HEK293T (cell line): ENCODE results near the gene LIPC.

Experiments
- CTCF ChIA-PET: fragments of 350-600 bp; formaldehyde crosslinking; extraction: SDS; loops from one replicate; lab custom pipeline; 2021; ENCODE audit warnings: antibody characterized with exemption, inconsistent platforms; lab: Yijun Ruan, JAX
- POLR2A ChIA-PET: fragments of 350-600 bp; formaldehyde crosslinking; extraction: SDS; loops from one replicate; lab custom pipeline; 2020; ENCODE audit warnings: antibody characterized with exemption, inconsistent platforms; lab: Yijun Ruan, JAX
- DNase-seq: peaks from one replicate; pipeline ENCODE4 v3.0.0; 2012; ENCODE audit warnings: mixed read lengths; ENCODE audit errors: extremely low spot score
- ARNT ChIP-seq: fragments of 450-650 bp; IDR thresholded peaks from 2 replicates; pipeline ENCODE4 v1.6.1; 2017; ENCODE audit warnings: mild to moderate bottlenecking
- BHLHE40 ChIP-seq: fragments of 450-650 bp; IDR thresholded peaks from 2 replicates; pipeline ENCODE4 v1.6.1; 2016; ENCODE audit warnings: mild to moderate bottlenecking, moderate library complexity, borderline replicate concordance
- CTBP1 ChIP-seq: fragments of 450-650 bp; IDR thresholded peaks from 2 replicates; pipeline ENCODE4 v1.6.1; 2016; ENCODE audit warnings: borderline replicate concordance
- ELF4 ChIP-seq: fragments of 450-650 bp; IDR thresholded peaks from 2 replicates; pipeline ENCODE4 v1.6.1; 2017; ENCODE audit warnings: antibody characterized with exemption
- FOXA1 ChIP-seq: fragments of 450-650 bp; IDR thresholded peaks from 2 replicates; pipeline ENCODE4 v1.6.1; 2016; ENCODE audit warnings: mild to moderate bottlenecking
- FOXK2 ChIP-seq: fragments of 450-650 bp; IDR thresholded peaks from 2 replicates; pipeline ENCODE4 v1.6.1; 2016; ENCODE audit warnings: mild to moderate bottlenecking
- FOXM1 ChIP-seq: fragments of 450-650 bp; IDR thresholded peaks from 2 replicates; pipeline ENCODE4 v1.6.1; 2017; ENCODE audit warnings: mild to moderate bottlenecking, borderline replicate concordance
- HDGF ChIP-seq: fragments of 450-650 bp; IDR thresholded peaks from 2 replicates; pipeline ENCODE4 v1.6.1; 2017; ENCODE audit warnings: antibody characterized with exemption, borderline replicate concordance
- LEF1 ChIP-seq: fragments of 450-650 bp; IDR thresholded peaks from 2 replicates; pipeline ENCODE4 v1.6.1; 2017; ENCODE audit warnings: mild to moderate bottlenecking, borderline replicate concordance
- NFRKB ChIP-seq: fragments of 450-650 bp; IDR thresholded peaks from 2 replicates; pipeline ENCODE4 v1.6.1; 2016; ENCODE audit warnings: mild to moderate bottlenecking, moderate library complexity
- SP1 ChIP-seq: fragments of 450-650 bp; IDR thresholded peaks from 2 replicates; pipeline ENCODE4 v1.6.1; 2017
- SUZ12 ChIP-seq: fragments of 450-650 bp; IDR thresholded peaks from 2 replicates; pipeline ENCODE4 v1.6.1; 2016; ENCODE audit warnings: mild to moderate bottlenecking
- ZNF384 ChIP-seq: fragments of 450-650 bp; IDR thresholded peaks from 2 replicates; pipeline ENCODE4 v1.6.1; 2016
- TF ChIP-seq, protein P1 (sequence below): fragments of 450-650 bp; IDR thresholded peaks from 2 replicates; pipeline ENCODE4 v1.6.1; 2016

LIPC gene

DNA sequence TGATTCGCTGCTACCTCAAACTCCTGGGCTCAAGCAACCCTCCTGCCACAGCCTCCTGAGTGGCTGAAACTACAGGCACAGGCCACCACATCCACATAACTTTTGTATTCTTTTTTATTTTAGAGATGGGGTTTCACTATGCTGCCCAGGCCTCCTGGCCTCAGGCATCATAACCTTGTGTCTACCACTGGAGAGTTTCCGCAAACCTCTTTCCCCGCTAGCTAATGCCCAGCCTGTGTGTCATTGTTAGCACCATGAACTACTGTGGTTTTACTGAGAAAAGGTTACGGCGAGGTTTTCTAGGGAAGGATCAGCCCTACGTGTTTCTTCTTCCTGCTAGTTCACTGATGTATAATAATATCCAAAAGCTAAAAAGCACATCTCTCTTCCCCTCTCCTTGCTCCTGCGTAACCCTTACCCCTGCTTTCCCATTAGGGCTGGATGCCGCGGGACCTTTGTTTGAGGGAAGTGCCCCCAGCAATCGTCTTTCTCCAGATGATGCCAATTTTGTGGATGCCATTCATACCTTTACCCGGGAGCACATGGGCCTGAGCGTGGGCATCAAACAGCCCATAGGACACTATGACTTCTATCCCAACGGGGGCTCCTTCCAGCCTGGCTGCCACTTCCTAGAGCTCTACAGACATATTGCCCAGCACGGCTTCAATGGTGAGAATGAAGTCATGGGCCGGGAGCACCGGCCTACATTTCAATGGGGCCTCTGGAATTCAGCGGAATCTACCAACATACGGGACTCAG lies 113.7 kb downstream of the LIPC start:
- POLR2A ChIA-PET = no interaction called here
- DNase-seq = no peak

DNA sequence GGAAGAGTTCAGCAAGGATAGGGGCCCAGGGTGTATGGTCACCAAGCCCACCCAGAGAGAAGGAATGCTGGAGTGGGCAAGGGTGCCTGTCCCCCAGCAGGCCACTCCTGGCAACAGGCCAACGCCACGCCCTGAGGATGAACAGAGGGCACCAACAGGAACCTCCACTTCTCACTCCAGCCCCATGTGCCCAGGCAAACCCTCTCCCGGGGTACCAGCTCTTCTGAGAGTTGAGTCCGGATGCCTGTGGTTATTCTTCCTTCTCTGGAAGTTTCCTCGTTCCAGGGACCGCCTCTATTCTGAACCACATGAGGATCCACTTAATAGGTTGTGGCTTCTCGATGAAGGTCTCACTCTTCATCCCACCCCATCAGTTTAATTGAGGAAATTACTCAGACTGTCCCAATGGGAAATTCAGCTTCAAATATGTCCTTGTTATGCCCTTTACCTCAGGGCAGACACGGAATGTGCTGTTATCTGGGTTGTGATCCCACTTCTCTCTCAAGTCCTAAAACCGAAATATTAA lies 114.3 kb downstream of the LIPC start:
- ChIA-PET POLR2A (no interaction called here), CTCF (no interaction called here)
- no peak for DNase-seq
- TF ChIP-seq ARNT = no peak
- no peak for TF ChIP-seq NFRKB
- no peak for TF ChIP-seq ZNF384
- TF ChIP-seq, protein P1, sequence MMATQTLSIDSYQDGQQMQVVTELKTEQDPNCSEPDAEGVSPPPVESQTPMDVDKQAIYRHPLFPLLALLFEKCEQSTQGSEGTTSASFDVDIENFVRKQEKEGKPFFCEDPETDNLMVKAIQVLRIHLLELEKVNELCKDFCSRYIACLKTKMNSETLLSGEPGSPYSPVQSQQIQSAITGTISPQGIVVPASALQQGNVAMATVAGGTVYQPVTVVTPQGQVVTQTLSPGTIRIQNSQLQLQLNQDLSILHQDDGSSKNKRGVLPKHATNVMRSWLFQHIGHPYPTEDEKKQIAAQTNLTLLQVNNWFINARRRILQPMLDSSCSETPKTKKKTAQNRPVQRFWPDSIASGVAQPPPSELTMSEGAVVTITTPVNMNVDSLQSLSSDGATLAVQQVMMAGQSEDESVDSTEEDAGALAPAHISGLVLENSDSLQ = no peak
- no peak for TF ChIP-seq SUZ12
- TF ChIP-seq FOXM1 = no peak

More for the DNA sequence above, 113.7 kb downstream of the LIPC start:
- CTCF ChIA-PET = no interaction called here
- no peak for TF ChIP-seq CTBP1
- no peak for TF ChIP-seq ARNT
- TF ChIP-seq FOXA1 = no peak
- TF ChIP-seq, protein P1 = no peak
- no peak for TF ChIP-seq ELF4
- TF ChIP-seq NFRKB = no peak

DNA sequence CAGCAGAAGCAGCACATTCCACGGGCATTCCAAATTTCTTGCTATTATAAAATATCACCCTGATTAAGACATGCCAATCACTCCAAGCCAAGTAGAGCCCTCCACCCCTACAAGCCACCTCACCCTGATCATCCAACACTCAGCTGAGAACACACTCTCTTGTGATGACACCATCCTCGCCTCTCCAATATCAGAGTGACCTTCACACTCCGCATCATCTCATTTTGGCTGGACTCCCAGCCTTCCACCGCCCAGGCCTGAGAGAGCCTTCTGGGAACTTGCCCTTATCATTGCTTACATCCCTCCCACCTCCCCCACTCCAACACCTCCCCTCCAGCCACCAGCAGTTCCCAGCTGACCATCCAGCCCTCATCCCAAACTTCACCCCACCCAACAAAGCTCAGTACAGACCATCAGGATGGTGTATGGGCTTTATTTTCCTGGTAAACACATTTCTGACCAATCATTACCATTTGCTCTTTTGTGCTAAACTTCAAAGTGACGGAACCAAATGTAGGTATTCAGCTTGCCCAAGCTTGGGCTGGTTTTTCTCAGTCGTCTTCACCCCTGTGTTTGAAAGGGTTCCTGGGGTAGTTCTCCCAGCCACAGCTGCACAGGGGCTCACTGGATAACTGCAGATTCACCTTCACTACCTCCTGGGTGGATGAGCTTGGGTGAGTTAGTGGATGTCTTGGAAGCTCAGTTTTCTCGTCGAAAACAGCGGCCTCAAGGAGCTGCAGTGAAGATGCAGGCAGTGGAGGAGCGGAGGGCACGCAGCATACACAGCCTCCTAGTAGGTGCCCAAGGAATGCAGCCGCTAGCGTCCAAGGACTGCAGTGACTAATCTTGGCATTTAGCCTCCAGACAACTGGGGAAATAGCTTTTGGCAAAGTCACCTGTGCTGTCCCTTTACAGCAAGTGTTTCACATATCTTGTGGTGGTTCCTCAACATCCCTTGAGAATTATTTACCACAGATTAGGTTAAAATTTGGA lies 115.1 kb downstream of the LIPC start:
- ChIA-PET CTCF (no interaction called here), POLR2A (no interaction called here)
- TF ChIP-seq FOXA1 = no peak
- TF ChIP-seq LEF1 = no peak
- no peak for TF ChIP-seq ZNF384
- TF ChIP-seq FOXM1 = no peak
- TF ChIP-seq BHLHE40 = no peak
- TF ChIP-seq SP1 = no peak
- TF ChIP-seq FOXK2 = no peak
- no peak for TF ChIP-seq HDGF
- TF ChIP-seq ELF4 = no peak
- TF ChIP-seq, protein P1 = no peak
- no peak for DNase-seq

DNA sequence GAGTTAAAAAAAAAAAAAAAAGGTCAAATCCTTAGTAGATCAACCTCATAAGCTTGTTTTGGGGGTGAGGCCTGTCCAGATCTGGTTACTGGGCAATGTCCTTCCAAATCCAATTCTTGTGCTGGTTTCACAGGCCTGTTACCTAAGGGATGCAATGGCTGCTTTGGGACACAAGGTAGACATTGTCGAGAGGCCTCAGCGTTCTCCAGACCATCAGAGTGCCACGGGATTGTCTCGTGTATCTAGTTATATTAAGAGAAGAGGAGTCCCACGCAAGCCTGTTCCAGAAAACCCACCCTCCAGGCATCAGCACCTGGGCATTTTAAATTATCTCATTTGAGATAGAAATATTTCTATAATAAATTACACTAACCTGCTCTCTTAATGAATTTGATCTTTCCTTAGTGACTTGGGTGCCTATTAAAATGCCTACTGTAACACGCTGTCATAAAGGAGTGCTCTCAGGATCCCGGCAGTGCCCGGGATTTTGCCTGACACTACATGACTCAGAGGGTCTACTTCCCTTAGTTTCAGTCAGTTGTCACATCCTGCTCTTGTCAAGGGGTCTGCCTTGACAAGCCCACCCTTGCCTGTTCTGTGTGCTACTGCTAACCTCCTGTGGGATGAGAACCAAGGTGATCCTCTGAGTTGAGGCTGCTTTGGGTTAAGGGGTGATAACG lies 116.0 kb downstream of the LIPC start:
- DNase-seq = no peak
- CTCF ChIA-PET = no interaction called here
- TF ChIP-seq NFRKB = no peak
- no peak for TF ChIP-seq CTBP1
- no peak for TF ChIP-seq FOXM1
- TF ChIP-seq HDGF = no peak
- POLR2A ChIA-PET = no interaction called here

DNA sequence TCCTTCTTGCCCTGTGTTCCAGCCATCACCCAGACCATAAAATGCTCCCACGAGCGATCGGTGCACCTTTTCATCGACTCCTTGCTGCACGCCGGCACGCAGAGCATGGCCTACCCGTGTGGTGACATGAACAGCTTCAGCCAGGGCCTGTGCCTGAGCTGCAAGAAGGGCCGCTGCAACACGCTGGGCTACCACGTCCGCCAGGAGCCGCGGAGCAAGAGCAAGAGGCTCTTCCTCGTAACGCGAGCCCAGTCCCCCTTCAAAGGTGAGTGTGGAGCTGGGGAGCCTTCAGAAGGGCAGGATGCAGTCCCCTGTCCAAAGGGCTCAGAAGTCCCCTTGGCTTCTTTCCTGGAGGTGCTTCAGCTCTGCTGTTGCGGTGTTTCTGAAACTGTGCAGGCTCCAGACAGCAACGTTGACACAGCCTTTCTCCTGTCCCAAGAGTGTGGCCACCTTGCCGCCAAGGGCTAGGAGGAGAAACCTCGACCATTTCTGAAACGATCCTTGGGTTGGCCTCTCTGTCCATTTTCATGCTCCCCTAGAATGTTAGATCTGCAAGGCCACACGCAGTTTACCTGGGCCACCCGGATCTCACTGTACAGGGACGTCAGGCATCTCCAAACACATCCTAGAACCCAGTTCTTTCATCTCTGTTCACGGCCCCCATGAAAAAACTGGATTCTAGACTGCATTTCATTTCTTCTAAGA lies 116.7 kb downstream of the LIPC start:
- POLR2A ChIA-PET = no interaction called here
- no peak for DNase-seq
- CTCF ChIA-PET = no interaction called here
- TF ChIP-seq ZNF384 (no peak), SUZ12 (no peak), SP1 (no peak)
